Fibroblast of villous mesenchyme (primary cell): ENCODE data around the gene INPP4B. TPM values are rescaled to one million over a fixed set of nuclear protein-coding genes. Genes with fewer than 3 reads are reported as not detected.

ENCODE experiments used
- DNase-seq: peaks from one replicate; pipeline ENCODE4 v3.0.0-alpha.2; 2010; ENCODE audit warnings: low read depth
- H3K4me3 ChIP-seq: 2 replicates; pipeline ENCODE4 v1.5.1; 2011; ENCODE audit warnings: low read depth, mild to moderate bottlenecking, low read length
- total RNA-seq: library from RNA; depleted of rRNA; stranded (reverse); fragments of >200 nt; gene quantifications from 2 replicates; pipeline ENCODE4 v1.2.3, GENCODE V29; 2012
- TF ChIP-seq, protein P1 (sequence below): IDR thresholded peaks from 2 replicates; pipeline ENCODE4 v1.5.1; 2012; ENCODE audit warnings: low read depth, mild to moderate bottlenecking, low read length; ENCODE audit not compliant: insufficient read depth

INPP4B gene
- total RNA-seq, 1 donor: 64.3 TPM

DNA sequence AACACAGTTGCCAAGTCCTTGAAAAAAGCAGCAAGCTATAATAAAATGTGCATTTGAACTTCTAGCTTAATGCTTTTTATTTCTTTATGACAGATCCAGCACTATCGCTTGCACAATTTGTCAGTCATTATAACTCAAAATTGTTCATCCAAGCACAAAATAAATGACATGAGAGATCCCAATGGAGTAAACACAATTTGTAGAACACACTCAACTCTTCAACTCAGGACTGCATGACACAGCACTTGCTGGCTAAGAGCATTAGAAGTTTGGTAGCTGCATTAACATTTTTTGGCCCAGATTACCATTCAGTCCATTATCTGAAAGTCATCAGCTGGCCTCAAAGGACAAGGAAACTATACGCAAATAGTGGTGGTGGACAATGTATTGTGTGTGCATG lies 530.1 kb downstream of the INPP4B start:
- TF ChIP-seq, protein P1, sequence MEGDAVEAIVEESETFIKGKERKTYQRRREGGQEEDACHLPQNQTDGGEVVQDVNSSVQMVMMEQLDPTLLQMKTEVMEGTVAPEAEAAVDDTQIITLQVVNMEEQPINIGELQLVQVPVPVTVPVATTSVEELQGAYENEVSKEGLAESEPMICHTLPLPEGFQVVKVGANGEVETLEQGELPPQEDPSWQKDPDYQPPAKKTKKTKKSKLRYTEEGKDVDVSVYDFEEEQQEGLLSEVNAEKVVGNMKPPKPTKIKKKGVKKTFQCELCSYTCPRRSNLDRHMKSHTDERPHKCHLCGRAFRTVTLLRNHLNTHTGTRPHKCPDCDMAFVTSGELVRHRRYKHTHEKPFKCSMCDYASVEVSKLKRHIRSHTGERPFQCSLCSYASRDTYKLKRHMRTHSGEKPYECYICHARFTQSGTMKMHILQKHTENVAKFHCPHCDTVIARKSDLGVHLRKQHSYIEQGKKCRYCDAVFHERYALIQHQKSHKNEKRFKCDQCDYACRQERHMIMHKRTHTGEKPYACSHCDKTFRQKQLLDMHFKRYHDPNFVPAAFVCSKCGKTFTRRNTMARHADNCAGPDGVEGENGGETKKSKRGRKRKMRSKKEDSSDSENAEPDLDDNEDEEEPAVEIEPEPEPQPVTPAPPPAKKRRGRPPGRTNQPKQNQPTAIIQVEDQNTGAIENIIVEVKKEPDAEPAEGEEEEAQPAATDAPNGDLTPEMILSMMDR: no peak
- DNase-seq: no peak
- H3K4me3 ChIP-seq: no peak overlapping the region

- no peak for DNase-seq
- TF ChIP-seq, protein P1: no peak
- no peak overlapping the region for H3K4me3 ChIP-seq
Observed at GRCh38 chr4:142314686-142315085, 531.4 kb downstream of the INPP4B start.

DNA sequence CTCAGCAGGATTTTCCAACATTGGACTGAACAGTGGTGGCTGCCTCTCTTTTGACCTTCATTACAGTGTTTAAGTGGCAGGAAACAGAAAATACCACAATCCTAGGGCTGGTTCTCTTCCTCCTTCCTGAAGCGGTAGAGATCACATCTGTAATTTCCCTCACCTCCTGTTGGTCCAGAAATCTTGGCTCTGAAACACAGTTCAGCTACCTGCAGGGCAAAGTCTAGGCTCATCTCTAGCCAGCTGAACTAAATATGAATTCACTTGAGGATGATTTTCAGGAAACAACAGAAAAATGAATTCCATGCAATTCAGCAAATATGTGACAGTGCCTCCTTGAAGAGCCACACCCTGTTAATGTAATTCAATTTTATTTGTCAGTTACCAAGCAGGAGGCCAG lies 531.9 kb downstream of the INPP4B start:
- TF ChIP-seq, protein P1: no peak
- H3K4me3 ChIP-seq: no peak overlapping the region
- no peak for DNase-seq

GRCh38 chr4:142312391-142312790 lies 533.7 kb downstream of the INPP4B start:
- H3K4me3 ChIP-seq: no peak overlapping the region
- DNase-seq: no peak
- TF ChIP-seq, protein P1: no peak

DNA sequence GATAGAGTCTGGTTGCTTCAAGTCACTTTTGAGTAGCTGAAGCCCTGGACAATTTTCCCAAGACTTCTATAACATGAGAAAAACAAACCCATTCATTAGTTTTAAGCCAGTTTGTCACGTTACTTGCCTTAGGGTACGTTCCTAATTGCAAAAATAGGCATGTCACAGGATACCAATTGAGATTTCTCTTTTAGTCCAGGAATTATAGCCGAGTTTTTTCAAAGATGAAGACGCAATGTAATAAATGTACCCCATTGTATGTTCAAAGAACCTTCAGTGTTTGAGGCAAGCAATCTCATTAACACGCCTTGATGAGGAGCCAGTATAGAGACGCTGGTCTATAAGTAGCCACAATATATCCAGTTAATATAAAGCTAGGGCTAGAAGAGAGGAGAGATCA lies 534.2 kb downstream of the INPP4B start:
- H3K4me3 ChIP-seq: no peak overlapping the region
- DNase-seq: no peak
- TF ChIP-seq, protein P1: no peak

DNA sequence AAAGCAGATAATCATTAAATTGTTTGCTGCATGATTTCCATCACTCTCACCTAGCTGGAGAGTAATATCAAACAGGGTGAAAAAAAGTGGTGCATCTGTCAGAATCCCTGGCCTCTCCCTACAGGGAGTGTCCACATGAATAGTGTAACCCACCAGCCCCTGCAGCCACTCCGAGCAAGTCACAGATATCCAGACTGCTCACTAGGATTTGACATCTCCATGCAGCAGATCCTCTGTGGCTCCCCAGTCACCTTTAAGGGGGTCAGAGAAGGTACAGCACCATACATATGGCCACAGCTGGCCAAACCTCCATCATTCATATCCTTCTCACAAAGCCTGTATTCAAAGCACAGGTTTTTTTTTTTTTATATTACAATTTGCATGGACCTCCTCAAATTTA lies 536.3 kb downstream of the INPP4B start:
- no peak overlapping the region for H3K4me3 ChIP-seq
- no peak for DNase-seq
- TF ChIP-seq, protein P1: no peak

GRCh38 chr4:142307857-142308256 lies 538.2 kb downstream of the INPP4B start:
- TF ChIP-seq, protein P1: no peak
- DNase-seq: no peak
- H3K4me3 ChIP-seq: no peak overlapping the region
